Panc1 (cell line): ENCODE data around the gene RFX8. TPM values are rescaled to one million over a fixed set of nuclear protein-coding genes. Genes with fewer than 3 reads are reported as not detected.
A peak's percentile ranks its signal among the peaks of the same experiment; 100 is the strongest.

Experiments
- ATAC-seq: fragments of 200-7000 bp; cut with Tn5 transposase; 2 replicates; pipeline ENCODE4 v1.9.1; 2020; ENCODE audit warnings: mild to moderate bottlenecking, moderate library complexity
- BruUV-seq: library from RNA; stranded (reverse); fragments of 400-500 nt; replicated peaks from 2 replicates; lab custom pipeline; 2021; lab: Mats Ljungman, UMichigan
- CTCF ChIA-PET: fragments of 300-600 bp; sonication (Branson Sonifier 250); formaldehyde crosslinking; loops from one replicate; lab custom pipeline; 2022; ENCODE audit warnings: antibody characterized with exemption; lab: Charles Lee
- POLR2A ChIA-PET: fragments of 300-600 bp; sonication (Branson Sonifier 250); formaldehyde crosslinking; loops from one replicate; lab custom pipeline; 2022; ENCODE audit warnings: antibody characterized with exemption; lab: Charles Lee
- DNase-seq: peaks from one replicate; pipeline ENCODE4 v3.0.0-alpha.2; 2010; ENCODE audit warnings: low read depth, low spot score
- H3K27ac ChIP-seq: 2 replicates; pipeline ENCODE4 v1.5.1; 2011; ENCODE audit warnings: mild to moderate bottlenecking, low read length, inconsistent platforms
- H3K27me3 ChIP-seq: fragments of 200-500 bp; sonication (Bioruptor generic); 2 replicates; pipeline ENCODE4 v1.6.0; 2014; ENCODE audit warnings: low read length, inconsistent platforms; ENCODE audit not compliant: control insufficient read depth, insufficient read depth
- H3K36me3 ChIP-seq: fragments of 200-500 bp; sonication (Bioruptor generic); 2 replicates; pipeline ENCODE4 v1.5.1; 2014; ENCODE audit warnings: inconsistent platforms, mild to moderate bottlenecking, low read length, moderate library complexity; ENCODE audit not compliant: control insufficient read depth, insufficient read depth
- H3K4me1 ChIP-seq: 2 replicates; pipeline ENCODE4 v1.5.1; 2011; ENCODE audit warnings: inconsistent platforms, mild to moderate bottlenecking, low read length, moderate library complexity; ENCODE audit not compliant: control insufficient read depth, insufficient read depth
- H3K4me3 ChIP-seq, 2 experiments: 2 replicates each; pipeline ENCODE4 v1.5.1; 2011 to 2012; ENCODE audit warnings: low read depth in 2 of 2, low read length in 2 of 2, mild to moderate bottlenecking in 2 of 2, inconsistent platforms in 1 of 2, moderate library complexity in 1 of 2
- H3K9me3 ChIP-seq: fragments of 200-500 bp; sonication (Bioruptor generic); 2 replicates; pipeline ENCODE4 v1.5.1; 2014; ENCODE audit warnings: low read depth, mild to moderate bottlenecking, inconsistent platforms, low read length, moderate library complexity; ENCODE audit not compliant: control insufficient read depth, insufficient read depth
- CTCF ChIP-seq: fragments of 450-650 bp; IDR thresholded peaks from 2 replicates; pipeline ENCODE4 v1.5.1; 2017; ENCODE audit warnings: mild to moderate bottlenecking
- POLR2AphosphoS5 ChIP-seq: IDR thresholded peaks from 2 replicates; pipeline ENCODE4 v1.6.1; 2012; ENCODE audit warnings: mild to moderate bottlenecking, low read depth, low read length, moderate library complexity
- REST ChIP-seq, 2 experiments: IDR thresholded peaks; 2 replicates each; pipeline ENCODE4 v1.6.1; 2011 to 2012; ENCODE audit warnings: low read depth in 2 of 2, control low read depth in 1 of 2, low read length in 1 of 2, mild to moderate bottlenecking in 1 of 2, moderate library complexity in 1 of 2; ENCODE audit not compliant: insufficient read depth in 1 of 2
- SIN3A ChIP-seq: IDR thresholded peaks from 2 replicates; pipeline ENCODE4 v1.6.1; 2012; ENCODE audit warnings: low read depth, mild to moderate bottlenecking, low read length, moderate library complexity, borderline replicate concordance; ENCODE audit not compliant: insufficient read depth
- TCF7L2 ChIP-seq: IDR thresholded peaks from 2 replicates; pipeline ENCODE4 v1.6.1; 2011; ENCODE audit warnings: mild to moderate bottlenecking, low read depth, low read length, inconsistent platforms
- in situ Hi-C: cut with HindIII; loops from 2 replicates; pipeline ENCODE4 v1.10.0; 2016; ENCODE audit warnings: low sequenced_read_pairs, low pct_unique_long_range_greater_than_20kb
- intact Hi-C: fragments of 100-400 bp; cut with micrococcal nuclease; formaldehyde crosslinking; loops from one replicate; pipeline ENCODE4 v1.10.0; 2022; ENCODE audit not compliant: unreplicated experiment
- total RNA-seq: library from RNA; stranded (reverse); gene quantifications from one replicate; pipeline ENCODE4 v1.2.1, GENCODE V29; 2021; ENCODE audit not compliant: unreplicated experiment

The RFX8 gene
- total RNA-seq, 1 experiment from 2014 or later = not detected

DNA sequence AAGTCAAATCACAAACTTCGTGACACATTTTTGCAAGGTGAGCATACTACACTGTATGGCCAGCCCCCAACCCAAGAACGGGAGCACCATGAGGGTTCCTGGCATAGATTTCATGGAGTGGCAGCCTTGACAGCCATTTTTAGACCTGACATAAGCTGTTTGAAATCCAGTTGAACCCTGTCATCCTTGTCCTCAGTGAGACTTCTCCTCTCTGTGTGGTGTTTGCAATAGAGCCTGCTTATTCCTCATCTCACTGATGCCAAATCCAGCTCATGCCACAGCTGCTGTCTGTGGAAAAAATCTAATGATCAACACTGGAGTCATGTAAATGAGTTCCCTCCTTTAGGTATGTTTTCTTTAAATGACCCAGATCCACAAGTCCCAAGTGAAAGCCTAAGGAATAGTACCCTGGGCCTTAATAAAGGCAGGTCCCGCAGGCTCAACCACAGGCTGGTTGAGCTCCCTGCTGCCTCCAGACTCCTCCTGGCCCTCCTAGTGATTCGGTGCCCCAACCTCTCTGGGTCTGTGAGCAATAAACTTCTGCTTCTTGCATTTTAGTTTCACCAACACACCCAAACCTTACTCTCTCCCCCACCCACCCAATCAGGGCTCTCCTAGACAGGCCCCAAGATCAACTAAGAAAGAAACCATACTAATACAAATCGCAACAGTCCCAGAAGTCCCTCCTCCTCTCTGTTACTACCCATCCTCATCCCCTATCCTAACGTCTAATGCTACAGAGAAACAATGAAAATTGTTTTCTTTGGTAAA, 79.2 kb downstream of the RFX8 start:
- DNase-seq (no peak), ATAC-seq (peak; percentile 49)
- Histone ChIP-seq H3K9me3 (no peaks in the 10 kb centered on the region), H3K27me3 (peaks cover 11% of the 10 kb centered on the region), H3K27ac (no peak overlapping the region), H3K4me3 (no peak overlapping the region), H3K36me3 (no peaks in the 10 kb centered on the region), H3K4me1 (no peaks in the 10 kb centered on the region)
- intact Hi-C loops = no loop called here
- no TSS peak for BruUV-seq
- in situ Hi-C loops = no loop called here
- CTCF ChIA-PET = no interaction called here
- TF ChIP-seq POLR2AphosphoS5 (no peak), SIN3A (no peak), TCF7L2 (no peak), REST (IDR thresholded peaks at IDR 0.05; ENCODE audit: insufficient read depth in 1 of 2, low read depth in 2 of 2, low read length in 1 of 2) (no peak), CTCF (no peak)
- POLR2A ChIA-PET = no interaction called here

DNA sequence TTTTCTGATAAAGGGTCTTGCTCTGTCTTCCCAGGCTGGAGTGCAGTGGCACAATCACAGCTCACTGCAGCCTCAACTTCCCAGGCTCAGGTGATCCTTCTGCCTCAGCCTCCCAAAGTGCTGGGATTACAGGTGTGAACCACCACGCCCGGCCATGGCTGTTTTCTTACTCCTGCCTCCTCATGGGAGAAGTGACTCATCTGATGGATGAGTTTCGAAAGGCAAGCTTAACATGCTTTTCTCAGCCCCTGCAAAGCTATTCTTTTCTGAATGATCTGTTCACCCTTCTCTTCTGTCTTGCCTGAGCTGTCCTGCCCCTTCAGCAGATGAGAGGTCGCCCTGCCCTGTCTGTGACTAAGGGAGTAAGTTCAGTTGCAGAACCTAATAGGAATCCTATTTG, 86.7 kb downstream of the RFX8 start:
- ATAC-seq (no peak), DNase-seq (no peak)
- CTCF ChIA-PET = interaction anchor here (0.8 to 1.0 kb wide), 2 partner anchors 30 to 46 kb away, joined by 3 to 4 read pairs; no protein-coding TSS in a partner anchor
- Histone ChIP-seq H3K9me3 (no peaks in the 10 kb centered on the region), H3K4me3 (no peak overlapping the region), H3K27me3 (peaks cover 30% of the 10 kb centered on the region), H3K27ac (no peak overlapping the region), H3K36me3 (no peaks in the 10 kb centered on the region), H3K4me1 (no peaks in the 10 kb centered on the region)
- no TSS peak for BruUV-seq
- TF ChIP-seq CTCF (no peak), REST (IDR thresholded peaks at IDR 0.05; ENCODE audit: insufficient read depth in 1 of 2, low read depth in 2 of 2, low read length in 1 of 2) (no peak), SIN3A (no peak), POLR2AphosphoS5 (no peak), TCF7L2 (no peak)
- POLR2A ChIA-PET = no interaction called here
- intact Hi-C loops = loop anchor here (5.0 kb wide), 1 partner anchor 41 kb away; no protein-coding TSS in a partner anchor
- in situ Hi-C loops = no loop called here
